HG03571 (cell line): ENCODE results near the gene ALG12.

Experiments
- ATAC-seq: cut with Tn5 transposase; IDR thresholded peaks from one replicate; pipeline ENCODE4 v1.9.1; 2021; ENCODE audit not compliant: unreplicated experiment

The ALG12 gene

GRCh38 chr22:49892226-49892899 lies 25.9 kb downstream of the ALG12 start:
- no peak for ATAC-seq

- no peak for ATAC-seq
Observed at GRCh38 chr22:49889071-49889470, 29.2 kb downstream of the ALG12 start.

GRCh38 chr22:49887702-49888101 lies 30.5 kb downstream of the ALG12 start:
- no peak for ATAC-seq

GRCh38 chr22:49887064-49887451 lies 31.2 kb downstream of the ALG12 start:
- ATAC-seq, result no peak

GRCh38 chr22:49886346-49887063 lies 31.7 kb downstream of the ALG12 start:
- no peak for ATAC-seq

GRCh38 chr22:49885881-49886280 lies 32.4 kb downstream of the ALG12 start:
- no peak for ATAC-seq

GRCh38 chr22:49885281-49885680 lies 33.0 kb downstream of the ALG12 start:
- no peak for ATAC-seq

- ATAC-seq, result no peak
Observed at GRCh38 chr22:49884503-49885260, 33.6 kb downstream of the ALG12 start.

- ATAC-seq, result no peak
Observed at GRCh38 chr22:49884075-49884474, 34.2 kb downstream of the ALG12 start.

- ATAC-seq, result no peak
Observed at GRCh38 chr22:49883294-49883640, 35.0 kb downstream of the ALG12 start.

GRCh38 chr22:49882519-49883293 lies 35.5 kb downstream of the ALG12 start:
- ATAC-seq, result no peak

- ATAC-seq, result no peak
Observed at GRCh38 chr22:49881856-49882255, 36.4 kb downstream of the ALG12 start.

- ATAC-seq, result no peak
Observed at GRCh38 chr22:49880281-49880680, 38.0 kb downstream of the ALG12 start.

GRCh38 chr22:49879871-49880270 lies 38.4 kb downstream of the ALG12 start:
- ATAC-seq, result no peak

- ATAC-seq, result no peak
Observed at GRCh38 chr22:49878206-49878605, 40.0 kb downstream of the ALG12 start.

- no peak for ATAC-seq
Observed at GRCh38 chr22:49877642-49878041, 40.6 kb downstream of the ALG12 start.

GRCh38 chr22:49873228-49873940 lies 44.9 kb downstream of the ALG12 start:
- no peak for ATAC-seq

- no peak for ATAC-seq
Observed at GRCh38 chr22:49872347-49872746, 45.9 kb downstream of the ALG12 start.

GRCh38 chr22:49871482-49871881 lies 46.8 kb downstream of the ALG12 start:
- no peak for ATAC-seq

- ATAC-seq, result no peak
Observed at GRCh38 chr22:49869845-49870712, 48.2 kb downstream of the ALG12 start.
